ENCODE measurements around the gene CLSTN1.

Gene CLSTN1

GRCh38 chr1:9700340-9700739, 123.4 kb downstream of the CLSTN1 start:
- no peak overlapping the region for H3K4me3 ChIP-seq (ENCODE audit: low read depth, low read length)
- ChIA-PET POLR2A (interaction anchor here (0.6 to 1.5 kb wide), 2 partner anchors 9 to 28 kb away, joined by 3 to 8 read pairs; no protein-coding TSS in a partner anchor), CTCF (interaction anchor here (0.8 to 1.5 kb wide), 5 partner anchors 9 to 14 kb away, joined by 3 to 6 read pairs (median 4); no protein-coding TSS in a partner anchor)
- DNase-seq (ENCODE audit: low read depth, low spot score) = no peak
- TF ChIP-seq CTCF (IDR thresholded peaks at IDR 0.05; ENCODE audit: insufficient read depth, low read length, missing control alignments) = no peak

- POLR2A ChIA-PET = no interaction called here
- DNase-seq (ENCODE audit: low read depth, low spot score) = no peak
- no peak overlapping the region for H3K4me3 ChIP-seq (ENCODE audit: low read depth, low read length)
- CTCF ChIA-PET = interaction anchor here (1.0 to 1.7 kb wide), 5 partner anchors 9 to 111 kb away, joined by 3 to 7 read pairs (median 4); no protein-coding TSS in a partner anchor
- no peak for TF ChIP-seq CTCF (IDR thresholded peaks at IDR 0.05; ENCODE audit: insufficient read depth, low read length, missing control alignments)
Observed at GRCh38 chr1:9699361-9699760, 124.4 kb downstream of the CLSTN1 start.

- no peak for DNase-seq (ENCODE audit: low read depth, low spot score)
- ChIA-PET POLR2A (no interaction called here), CTCF (interaction anchor here (1.5 kb wide), 1 partner anchor 178 kb away, joined by 3 read pairs; no protein-coding TSS in a partner anchor)
- no peak overlapping the region for H3K4me3 ChIP-seq (ENCODE audit: low read depth, low read length)
- TF ChIP-seq CTCF (IDR thresholded peaks at IDR 0.05; ENCODE audit: insufficient read depth, low read length, missing control alignments) = no peak
Observed at GRCh38 chr1:9696793-9697192, 127.0 kb downstream of the CLSTN1 start.

- no peak for DNase-seq (ENCODE audit: low read depth, low spot score)
- TF ChIP-seq CTCF (IDR thresholded peaks at IDR 0.05; ENCODE audit: insufficient read depth, low read length, missing control alignments) = no peak
- no peak overlapping the region for H3K4me3 ChIP-seq (ENCODE audit: low read depth, low read length)
- ChIA-PET CTCF (interaction anchor here (1.0 to 5.2 kb wide), 8 partner anchors 9 to 177 kb away, joined by 3 to 29 read pairs (median 6); no protein-coding TSS in a partner anchor), POLR2A (interaction anchor here (1.7 kb wide), 1 partner anchor 9 kb away, joined by 8 read pairs; no protein-coding TSS in a partner anchor)
Observed at GRCh38 chr1:9691691-9692090, 132.1 kb downstream of the CLSTN1 start.

- ChIA-PET POLR2A (interaction anchor here (1.7 kb wide), 1 partner anchor 9 kb away, joined by 8 read pairs; no protein-coding TSS in a partner anchor), CTCF (interaction anchor here (1.0 to 5.2 kb wide), 10 partner anchors 8 to 178 kb away, joined by 3 to 29 read pairs (median 6); no protein-coding TSS in a partner anchor)
- DNase-seq (ENCODE audit: low read depth, low spot score) = no peak
- no peak for TF ChIP-seq CTCF (IDR thresholded peaks at IDR 0.05; ENCODE audit: insufficient read depth, low read length, missing control alignments)
- H3K4me3 ChIP-seq (ENCODE audit: low read depth, low read length) = no peak overlapping the region
Observed at GRCh38 chr1:9691108-9691445, 132.7 kb downstream of the CLSTN1 start.

GRCh38 chr1:9690440-9691107, 133.2 kb downstream of the CLSTN1 start:
- no peak for TF ChIP-seq CTCF (IDR thresholded peaks at IDR 0.05; ENCODE audit: insufficient read depth, low read length, missing control alignments)
- ChIA-PET CTCF (interaction anchor here (0.6 to 5.2 kb wide), 12 partner anchors 8 to 178 kb away, joined by 3 to 29 read pairs (median 5); no protein-coding TSS in a partner anchor), POLR2A (interaction anchor here (1.7 kb wide), 1 partner anchor 10 kb away, joined by 8 read pairs; no protein-coding TSS in a partner anchor)
- H3K4me3 ChIP-seq (ENCODE audit: low read depth, low read length) = peak overlapping the region; percentile 71
- no peak for DNase-seq (ENCODE audit: low read depth, low spot score)
